ENCODE data around the gene LCN15. TPM values are rescaled to one million over a fixed set of nuclear protein-coding genes. Genes with fewer than 3 reads are reported as not detected.
"Not testable (repeated sequence)": the region's sequence is repeated elsewhere in the genome, so short reads cannot be mapped to it uniquely, and the experiment has no call there.

Gene LCN15
- total RNA-seq, 2 experiments from 2014 or later: not detected

DNA sequence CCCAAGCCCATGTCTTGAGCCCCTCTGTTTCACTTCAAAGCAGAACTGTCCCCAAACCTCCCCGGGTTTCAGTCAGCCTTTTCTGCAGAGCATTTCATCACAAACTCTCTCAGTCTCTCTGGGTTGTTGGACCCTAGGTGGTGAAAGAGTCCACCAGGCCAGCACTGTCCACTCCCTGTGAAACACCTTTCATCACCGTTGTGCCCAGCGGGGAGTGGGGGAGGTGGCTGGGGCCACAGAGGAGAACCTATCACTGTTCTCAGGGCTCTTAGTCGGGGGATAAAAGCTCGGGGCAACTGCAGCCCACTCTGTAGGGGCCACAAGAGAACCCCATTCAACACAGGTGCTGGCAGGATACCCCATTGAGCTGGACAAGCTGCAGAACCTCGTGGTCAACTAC is 38.0 kb upstream of the LCN15 start:
- POLR2A ChIA-PET: interaction anchor here (2.5 kb wide), 1 partner anchor 40 kb away, joined by 8 read pairs; the partner anchor contains the start of gene AJM1

DNA sequence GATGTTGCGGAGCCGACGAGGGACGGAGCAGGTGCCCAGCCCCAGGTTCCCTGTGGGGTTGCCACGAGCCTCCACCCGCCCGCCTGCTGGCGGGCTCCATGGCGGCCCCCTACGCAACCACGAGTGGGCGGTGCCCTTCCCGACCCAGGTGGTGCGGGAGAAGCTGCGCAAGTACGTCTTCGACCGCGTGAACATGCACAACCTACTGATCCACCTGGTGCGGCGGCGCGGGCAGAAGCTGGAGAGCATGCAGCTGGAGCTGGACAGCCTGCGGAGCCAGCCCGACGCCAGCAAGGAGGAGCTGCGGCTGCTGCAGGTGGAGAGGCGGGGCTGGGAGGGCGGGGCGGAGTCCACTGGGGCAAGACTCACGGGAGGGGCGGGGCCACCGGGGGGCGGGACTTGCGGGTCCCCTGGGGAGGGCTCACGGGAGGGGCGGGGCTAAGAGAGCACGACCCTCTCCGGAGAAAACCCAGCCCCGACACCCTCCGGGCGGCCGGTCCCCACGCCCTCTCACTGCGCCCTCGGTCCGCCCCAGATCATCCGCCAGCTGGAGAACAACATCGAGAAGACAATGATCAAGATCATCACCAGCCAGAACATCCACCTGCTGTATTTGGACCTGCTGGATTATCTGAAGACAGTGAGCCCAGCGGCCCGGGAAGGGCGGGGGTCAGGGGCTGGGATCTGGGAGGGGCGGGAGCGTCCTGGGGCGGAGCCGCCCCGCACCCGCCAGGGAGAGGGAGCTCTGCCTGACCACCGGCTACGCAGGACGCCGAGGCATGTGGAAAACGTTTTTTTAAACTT is 35.7 kb upstream of the LCN15 start:
- ChIA-PET POLR2A (interaction anchor here (0.8 to 2.5 kb wide), 6 partner anchors 8 to 235 kb away, joined by 3 to 8 read pairs (median 3); partner anchors contain the start of gene AJM1), CTCF (interaction anchor here (0.8 to 1.9 kb wide), 5 partner anchors 9 to 42 kb away, joined by 4 to 9 read pairs (median 5); partner anchors contain the start of genes AJM1 and TMEM141)
- Mint-ChIP-seq H3K4me3 (peak overlapping the region; percentile 65), H3K4me1 (peaks cover 20% of the 10 kb centered on the region), H3K27me3 (peaks cover 33% of the 10 kb centered on the region), H3K27ac (no peak overlapping the region), H3K36me3 (ENCODE audit: low read depth) (no peaks in the 10 kb centered on the region), H3K9me3 (no peaks in the 10 kb centered on the region)
- peak; percentile 87 for DNase-seq

More for the DNA sequence above, 38.0 kb upstream of the LCN15 start:
- H3K4me3 Mint-ChIP-seq: no peak overlapping the region
- H3K27ac Mint-ChIP-seq: no peak overlapping the region
- peaks cover 19% of the 10 kb centered on the region for H3K27me3 Mint-ChIP-seq
- H3K9me3 Mint-ChIP-seq: no peaks in the 10 kb centered on the region
- CTCF ChIA-PET: interaction anchor here (0.7 to 8.6 kb wide), 2 partner anchors 9 to 233 kb away, joined by 3 to 46 read pairs; no protein-coding TSS in a partner anchor
- peaks cover 3% of the 10 kb centered on the region for H3K36me3 Mint-ChIP-seq (ENCODE audit: low read depth)
- DNase-seq: no peak
- peaks cover 29% of the 10 kb centered on the region for H3K4me1 Mint-ChIP-seq

DNA sequence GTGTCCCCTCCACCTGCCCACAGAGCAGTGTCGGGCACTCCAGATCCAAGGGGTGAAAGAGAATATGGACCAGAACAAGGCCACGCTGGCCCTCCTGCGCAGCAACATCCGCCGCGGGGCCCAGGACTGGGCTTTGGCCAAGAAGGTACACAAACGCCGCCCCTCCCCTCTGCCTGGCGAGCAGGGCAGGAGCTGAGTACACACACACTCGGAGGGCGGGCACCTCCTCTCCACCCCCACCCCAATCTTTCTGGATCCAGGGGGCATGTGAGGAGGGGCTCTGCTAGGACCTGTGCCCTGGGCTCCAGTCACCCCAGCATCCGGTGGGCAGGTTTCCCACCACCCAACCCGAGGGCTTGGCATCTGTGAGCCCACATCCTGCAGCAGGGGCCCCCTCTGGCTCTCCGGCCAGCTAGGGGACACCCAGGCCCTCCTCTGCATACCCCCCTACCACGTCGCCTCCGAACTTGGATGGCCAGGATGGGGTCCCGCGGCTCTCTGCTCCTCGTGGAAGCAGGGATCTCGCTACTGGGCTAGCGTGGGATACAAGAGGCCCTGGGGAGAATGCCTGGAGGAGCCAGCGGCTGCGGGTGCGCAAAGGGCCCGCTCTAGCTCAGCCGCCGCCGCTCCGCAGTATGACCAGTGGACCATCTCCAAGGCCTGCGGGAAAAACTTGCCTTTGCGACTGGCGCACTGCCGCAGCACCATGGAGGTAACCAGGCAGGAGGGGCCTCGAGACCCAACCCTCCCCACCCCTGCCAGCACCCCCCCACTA is 34.9 kb upstream of the LCN15 start:
- H3K36me3 Mint-ChIP-seq (ENCODE audit: low read depth): no peaks in the 10 kb centered on the region
- ChIA-PET CTCF (interaction anchor here (0.8 kb wide), 1 partner anchor 43 kb away, joined by 5 read pairs; the partner anchor contains the start of gene AJM1), POLR2A (interaction anchor here (2.3 kb wide), 1 partner anchor 8 kb away, joined by 12 read pairs; the partner anchor contains the start of gene RABL6)
- no peak for DNase-seq
- H3K9me3 Mint-ChIP-seq: no peaks in the 10 kb centered on the region
- peaks cover 33% of the 10 kb centered on the region for H3K27me3 Mint-ChIP-seq
- H3K4me1 Mint-ChIP-seq: peaks cover 20% of the 10 kb centered on the region
- H3K4me3 Mint-ChIP-seq: no peak overlapping the region
- no peak overlapping the region for H3K27ac Mint-ChIP-seq

DNA sequence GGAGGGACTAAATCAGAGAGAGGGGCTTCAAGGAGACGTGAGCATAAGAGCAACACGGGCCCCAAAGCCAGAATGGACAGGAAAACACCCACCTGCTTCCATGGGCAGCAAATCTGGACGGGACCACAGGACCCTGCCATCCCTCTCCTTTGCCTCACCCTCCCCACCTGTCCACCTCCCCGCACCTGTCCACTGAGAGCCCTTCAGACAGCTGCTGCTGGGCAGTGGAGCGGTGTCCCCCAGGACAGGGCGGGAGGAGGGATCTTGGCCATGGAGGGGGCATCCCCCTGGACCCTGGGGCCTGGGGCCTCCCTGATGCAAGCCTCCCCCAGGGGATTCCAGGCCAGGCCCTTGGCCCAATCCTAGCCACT is 34.4 kb upstream of the LCN15 start:
- H3K36me3 Mint-ChIP-seq (ENCODE audit: low read depth): no peaks in the 10 kb centered on the region
- no peak for DNase-seq
- ChIA-PET CTCF (no interaction called here), POLR2A (interaction anchor here (2.3 kb wide), 1 partner anchor 9 kb away, joined by 12 read pairs; the partner anchor contains the start of gene RABL6)
- no peak overlapping the region for H3K27ac Mint-ChIP-seq
- no peaks in the 10 kb centered on the region for H3K9me3 Mint-ChIP-seq
- no peak overlapping the region for H3K4me3 Mint-ChIP-seq
- H3K4me1 Mint-ChIP-seq: peaks cover 20% of the 10 kb centered on the region
- peaks cover 33% of the 10 kb centered on the region for H3K27me3 Mint-ChIP-seq

DNA sequence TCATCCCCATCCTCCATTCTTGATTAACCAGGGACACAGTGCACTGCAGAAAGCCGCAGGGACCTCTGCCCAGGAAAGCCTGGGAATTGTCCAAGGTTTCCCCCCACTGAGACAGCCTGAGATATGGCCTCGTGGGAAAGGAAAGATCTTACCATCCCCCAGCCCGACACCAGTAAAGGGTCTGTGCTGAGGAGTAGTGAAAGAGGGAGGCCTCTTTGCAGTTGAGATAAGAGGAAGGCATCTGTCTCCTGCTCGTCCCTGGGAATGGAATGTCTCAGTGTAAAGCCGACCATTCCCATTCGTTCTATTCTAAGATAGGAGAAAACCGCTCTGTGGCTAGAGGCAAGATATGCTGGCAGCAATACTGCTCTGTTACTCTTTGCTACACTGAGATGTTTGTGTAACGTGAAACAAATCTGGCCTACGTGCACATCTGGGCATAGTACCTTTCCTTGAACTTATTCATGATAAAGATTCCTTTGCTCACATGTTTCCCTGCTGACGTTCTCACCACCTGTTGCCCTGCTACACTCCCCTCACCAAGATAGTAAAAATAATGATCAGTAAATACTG is 32.5 kb upstream of the LCN15 start:
- H3K4me1 Mint-ChIP-seq: peaks cover 29% of the 10 kb centered on the region
- H3K36me3 Mint-ChIP-seq (ENCODE audit: low read depth); H3K4me3 Mint-ChIP-seq; DNase-seq; CTCF ChIA-PET; H3K9me3 Mint-ChIP-seq; H3K27ac Mint-ChIP-seq: not testable (repeated sequence)
- peaks cover 26% of the 10 kb centered on the region for H3K27me3 Mint-ChIP-seq
- POLR2A ChIA-PET: interaction anchor here (1.2 kb wide), 1 partner anchor 11 kb away, joined by 3 read pairs; the partner anchor contains the start of gene RABL6

DNA sequence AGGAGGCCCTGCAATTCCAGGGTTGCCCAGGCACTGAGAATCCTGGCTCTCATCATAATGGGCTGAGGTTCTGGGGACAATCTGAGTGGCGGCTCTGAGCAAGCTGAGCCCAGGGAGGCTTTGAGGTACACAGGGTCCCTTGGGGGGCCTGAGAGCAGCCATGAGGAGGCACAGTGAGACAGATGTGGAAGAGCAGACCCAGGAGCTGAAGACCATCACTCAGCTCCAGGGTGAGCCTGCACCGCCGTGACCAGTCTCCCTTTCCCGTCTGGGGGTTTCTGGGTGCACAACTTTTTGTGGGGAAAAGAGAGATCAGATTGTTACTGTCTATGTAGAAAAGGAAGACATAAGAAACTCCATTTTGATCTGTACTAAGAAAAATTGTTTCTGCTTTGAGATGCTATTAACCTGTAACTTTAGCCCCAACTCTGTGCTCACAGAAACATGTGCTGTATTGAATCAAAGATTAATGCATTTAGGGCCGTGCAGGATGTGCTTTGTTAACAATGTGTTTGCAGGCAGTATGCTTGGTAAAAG is 32.0 kb upstream of the LCN15 start, which contains the start of gene CCDC183:
Gene CCDC183, plus strand, starts transcription at position 101 of the 537 bp plus-strand sequence. Its CDS starts 60 bp downstream, at position 161.
- Mint-ChIP-seq H3K27ac (no peak within 1 kb of the TSS), H3K4me1 (peaks cover 28% of the 10 kb centered on the region), H3K36me3 (ENCODE audit: low read depth) (peaks cover 4% of the 10 kb centered on the region), H3K4me3 (no peak within 1 kb of the TSS), H3K27me3 (peaks cover 24% of the 10 kb centered on the region), H3K9me3 (no peaks in the 10 kb centered on the region)
- ChIA-PET CTCF (no interaction called here), POLR2A (interaction anchor here (1.0 to 1.2 kb wide), 2 partner anchors 11 to 29 kb away, joined by 3 read pairs; partner anchors contain the start of gene RABL6)
- no peak for DNase-seq

DNA sequence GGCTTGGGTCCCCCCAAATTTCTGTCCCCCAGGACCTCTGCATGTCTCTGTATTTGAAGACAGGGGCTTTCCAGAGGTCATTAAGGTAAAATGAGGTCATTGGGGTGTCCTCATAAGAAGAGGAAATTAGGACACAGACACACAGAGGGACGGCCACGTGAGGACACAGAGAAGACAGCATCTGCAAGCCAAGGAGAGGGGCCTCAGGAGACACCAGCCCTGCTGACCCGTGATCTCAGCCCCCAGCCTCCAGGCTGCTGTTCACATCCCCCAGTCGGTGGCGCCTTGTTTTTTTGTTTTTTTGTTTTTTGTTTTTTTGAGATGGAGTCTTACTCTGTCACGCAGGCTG is 30.7 kb upstream of the LCN15 start:
- Mint-ChIP-seq H3K27me3 (peaks cover 14% of the 10 kb centered on the region), H3K4me3 (no peak overlapping the region), H3K4me1 (peaks cover 22% of the 10 kb centered on the region), H3K27ac (no peak overlapping the region), H3K36me3 (ENCODE audit: low read depth) (peaks cover 4% of the 10 kb centered on the region), H3K9me3 (no peaks in the 10 kb centered on the region)
- no peak for DNase-seq
- ChIA-PET CTCF (no interaction called here), POLR2A (interaction anchor here (1.2 kb wide), 1 partner anchor 13 kb away, joined by 5 read pairs; the partner anchor contains the start of gene RABL6)

DNA sequence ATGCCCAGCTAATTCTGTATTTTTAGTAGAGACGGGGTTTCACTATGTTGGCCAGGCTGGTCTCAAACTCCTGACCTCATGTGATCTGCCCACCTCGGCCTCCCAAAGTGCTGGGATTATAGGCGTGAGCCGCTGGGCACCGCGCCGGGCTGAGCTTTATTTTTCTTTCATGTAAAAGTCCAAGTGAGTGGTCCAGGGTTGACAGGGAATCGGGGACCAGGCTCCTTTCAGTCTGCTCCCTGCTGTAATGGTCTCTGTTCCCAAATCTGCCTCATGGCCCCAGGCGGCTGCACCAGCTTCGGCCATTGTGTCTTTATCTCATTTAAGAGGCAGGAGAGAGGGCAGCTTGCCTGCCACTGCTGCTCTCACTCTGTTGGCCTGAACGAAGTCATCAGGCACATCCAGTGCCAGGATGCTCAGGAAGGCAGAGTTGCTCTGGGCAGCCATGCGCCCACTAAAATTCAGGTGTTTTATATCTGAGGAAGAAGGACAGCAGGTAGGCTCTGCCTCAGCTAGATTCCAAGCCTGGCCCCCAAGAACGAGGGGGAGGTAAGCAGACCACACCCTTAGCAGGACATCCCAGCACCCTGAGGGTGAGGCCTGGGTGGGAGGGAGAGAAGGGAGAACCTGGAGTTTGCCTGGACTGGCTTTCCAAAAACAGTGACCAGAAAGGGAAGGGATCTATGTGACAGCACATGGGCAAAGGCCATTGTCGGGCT is 30.1 kb upstream of the LCN15 start:
- H3K4me1 Mint-ChIP-seq: peaks cover 20% of the 10 kb centered on the region
- no peaks in the 10 kb centered on the region for H3K9me3 Mint-ChIP-seq
- no peak for DNase-seq
- ChIA-PET CTCF (interaction anchor here (1.0 to 3.1 kb wide), 4 partner anchors 12 to 270 kb away, joined by 3 to 46 read pairs (median 4); partner anchors contain the start of genes AJM1 and RABL6), POLR2A (interaction anchor here (0.9 to 1.4 kb wide), 3 partner anchors 12 to 17 kb away, joined by 5 to 7 read pairs (median 5); partner anchors contain the start of gene RABL6)
- no peak overlapping the region for H3K27ac Mint-ChIP-seq
- H3K27me3 Mint-ChIP-seq: peaks cover 14% of the 10 kb centered on the region
- H3K36me3 Mint-ChIP-seq (ENCODE audit: low read depth): peaks cover 4% of the 10 kb centered on the region
- no peak overlapping the region for H3K4me3 Mint-ChIP-seq

DNA sequence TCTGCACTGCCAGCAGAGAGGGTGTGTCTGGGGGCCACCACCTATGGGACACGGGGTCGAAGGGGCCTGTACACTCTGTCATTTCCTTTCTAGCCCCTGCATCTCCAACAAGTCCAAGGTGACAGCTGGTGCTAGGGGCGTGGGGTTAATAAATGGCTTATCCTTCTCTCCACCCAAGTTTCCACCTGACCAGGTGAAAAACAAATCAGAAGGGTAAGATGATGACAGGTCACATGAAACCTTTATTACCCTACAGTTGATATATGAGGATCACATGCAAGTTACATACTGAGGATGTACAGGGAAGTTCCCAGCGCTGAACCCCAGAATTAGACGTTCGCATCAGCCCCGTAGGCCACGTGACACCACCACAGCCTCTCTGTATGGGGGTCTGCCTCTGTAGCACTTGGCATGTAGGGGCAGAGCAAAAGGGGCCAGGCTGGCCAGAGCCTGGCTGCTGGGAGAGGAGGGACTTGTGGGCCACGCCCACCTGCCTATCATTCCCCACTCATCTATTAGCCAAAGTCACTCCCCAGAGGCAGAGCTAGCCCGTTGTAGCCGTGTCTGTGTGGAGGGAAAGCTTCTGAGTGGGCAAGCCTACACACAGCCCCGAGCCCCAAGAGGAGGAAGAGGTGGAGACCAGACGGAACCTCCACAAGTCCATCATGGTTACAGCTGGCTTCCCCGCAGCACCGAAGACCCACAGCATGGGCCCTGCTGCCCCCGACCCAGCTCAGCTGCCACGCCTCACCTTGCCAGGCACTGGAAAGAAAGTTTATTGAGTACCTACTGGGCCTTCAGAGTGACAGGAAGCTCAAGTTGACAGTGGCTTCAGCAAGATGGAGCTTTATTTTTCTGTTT is 29.0 kb upstream of the LCN15 start:
- Mint-ChIP-seq H3K9me3 (no peaks in the 10 kb centered on the region), H3K4me3 (no peak overlapping the region), H3K4me1 (peaks cover 27% of the 10 kb centered on the region), H3K36me3 (ENCODE audit: low read depth) (peaks cover 4% of the 10 kb centered on the region), H3K27me3 (peaks cover 14% of the 10 kb centered on the region), H3K27ac (no peak overlapping the region)
- POLR2A ChIA-PET: interaction anchor here (0.9 to 2.9 kb wide), 5 partner anchors 13 to 242 kb away, joined by 3 to 18 read pairs (median 5); partner anchors contain the start of gene RABL6
- CTCF ChIA-PET: interaction anchor here (1.0 to 3.1 kb wide), 9 partner anchors 13 to 271 kb away, joined by 3 to 46 read pairs (median 4); partner anchors contain the start of genes AJM1, CLIC3, PAXX and RABL6
- no peak for DNase-seq

DNA sequence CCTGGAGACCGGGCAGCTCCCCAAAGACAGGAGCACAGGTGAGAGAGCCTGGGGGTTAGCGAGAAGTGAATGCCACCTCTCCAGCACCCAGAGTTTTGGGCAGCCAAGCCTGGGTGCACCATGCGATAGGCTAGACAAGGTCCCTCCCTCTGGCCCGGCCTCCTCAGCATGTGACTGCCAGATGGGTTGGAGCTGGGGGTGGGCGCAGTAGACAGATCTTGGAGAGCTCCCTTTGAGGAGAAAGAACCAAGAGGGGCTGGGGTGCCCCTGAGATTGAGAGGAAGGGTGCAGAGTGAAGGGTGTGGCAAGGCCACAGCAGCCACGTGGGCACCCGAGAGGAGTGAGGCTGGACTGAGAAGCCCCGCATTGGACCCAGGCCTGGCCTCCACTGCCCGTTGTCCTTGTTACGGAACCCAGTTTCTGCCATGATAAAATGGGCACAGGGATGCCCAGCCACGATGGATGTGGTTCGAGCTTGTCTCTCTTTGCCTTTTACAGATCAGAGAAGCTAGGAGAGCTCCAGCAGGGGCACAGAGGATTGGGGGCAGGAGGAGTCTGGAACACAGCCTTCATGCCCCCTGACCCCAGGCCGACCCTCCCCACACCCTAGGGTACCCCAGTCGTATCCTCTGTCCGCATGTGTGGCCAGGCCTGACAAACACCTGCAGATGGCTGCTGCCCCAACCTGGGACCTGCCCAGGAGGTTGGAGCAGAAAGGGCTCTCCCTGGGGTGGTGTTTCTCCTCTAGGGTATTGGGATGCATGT is 28.2 kb upstream of the LCN15 start:
- peaks cover 14% of the 10 kb centered on the region for H3K27me3 Mint-ChIP-seq
- H3K36me3 Mint-ChIP-seq (ENCODE audit: low read depth): peaks cover 4% of the 10 kb centered on the region
- H3K4me1 Mint-ChIP-seq: peaks cover 35% of the 10 kb centered on the region
- DNase-seq: no peak
- H3K9me3 Mint-ChIP-seq: no peaks in the 10 kb centered on the region
- ChIA-PET CTCF (interaction anchor here (0.9 to 3.1 kb wide), 9 partner anchors 14 to 242 kb away, joined by 3 to 46 read pairs (median 4); partner anchors contain the start of genes CLIC3, PAXX, RABL6 and TRAF2), POLR2A (interaction anchor here (0.5 to 2.9 kb wide), 4 partner anchors 8 to 359 kb away, joined by 3 to 18 read pairs (median 4); partner anchors contain the start of gene RABL6)
- peak overlapping the region; percentile 89 for H3K27ac Mint-ChIP-seq
- H3K4me3 Mint-ChIP-seq: peak overlapping the region; percentile 77
